Vagina (tissue), 2 donors: Measurements from ENCODE around the gene TSTD1. TPM values are rescaled to one million over a fixed set of nuclear protein-coding genes. Genes with fewer than 3 reads are reported as not detected.
"Not testable (repeated sequence)": the region's sequence is repeated elsewhere in the genome, so short reads cannot be mapped to it uniquely, and the experiment has no call there.

Experiments
- DNase-seq, 2 donors: peaks; one replicate each; pipeline ENCODE4 v3.0.0-alpha.2; 2017; ENCODE audit errors: extremely low spot score in 2 of 2
- H3K27ac ChIP-seq: fragments of 200-600 bp; sonication (generic); one replicate; pipeline ENCODE4 v1.5.1; 2019
- H3K27me3 ChIP-seq: fragments of 200-600 bp; sonication (generic); one replicate; pipeline ENCODE4 v1.5.1; 2019
- H3K36me3 ChIP-seq, 2 donors: fragments of 200-600 bp; sonication (generic); one replicate each; pipeline ENCODE4 v1.5.1; 2017 to 2019
- H3K4me1 ChIP-seq: fragments of 200-600 bp; sonication (generic); one replicate; pipeline ENCODE4 v1.5.1; 2019
- H3K4me3 ChIP-seq, 2 donors: fragments of 200-600 bp; sonication (generic); 1 replicate in 1 of 2; 2 replicates in 1 of 2; pipeline ENCODE4 v1.5.1; 2016 to 2019
- H3K9me3 ChIP-seq: fragments of 200-600 bp; sonication (generic); one replicate; pipeline ENCODE4 v1.5.1; 2019
- CTCF ChIP-seq, 3 experiments: fragments of 450-650 bp in 2 of 3; fragments of 200-600 bp in 1 of 3; sonication (generic) in 1 of 3; IDR thresholded peaks; one replicate each; pipeline ENCODE4 v1.5.1; 2017 to 2019; ENCODE audit warnings: antibody characterized with exemption in 3 of 3, mild to moderate bottlenecking in 2 of 3, moderate library complexity in 2 of 3
- POLR2A ChIP-seq, 2 donors: fragments of 450-650 bp; IDR thresholded peaks; one replicate each; pipeline ENCODE4 v1.6.1; 2017; ENCODE audit warnings: antibody characterized with exemption in 2 of 2, mild to moderate bottlenecking in 2 of 2, moderate library complexity in 2 of 2
- POLR2AphosphoS5 ChIP-seq, 2 donors: sonication (generic); formaldehyde crosslinking; IDR thresholded peaks; one replicate each; pipeline ENCODE4 v1.9.0; 2017; ENCODE audit warnings: antibody characterized with exemption in 2 of 2, mild to moderate bottlenecking in 2 of 2, low read depth in 1 of 2; ENCODE audit not compliant: insufficient read depth in 1 of 2
- intact Hi-C: fragments of 100-400 bp; cut with DNase I; formaldehyde crosslinking; loops from one replicate; pipeline ENCODE4 v1.15.1; 2023
- small RNA-seq: library from RNA; depleted of rRNA; stranded (forward); fragments of <200 nt; gene quantifications from one replicate; pipeline ENCODE3, GENCODE V24; 2016
- total RNA-seq: library from RNA; depleted of rRNA; stranded (reverse); fragments of >200 nt; gene quantifications from one replicate; pipeline ENCODE4 v1.2.3, GENCODE V29; 2016

Gene TSTD1
- total RNA-seq, 1 donor from 2014 or later, result 44.7 TPM

- no peak overlapping the region for H3K27ac ChIP-seq
- DNase-seq, result no peak
- intact Hi-C loops, result loop anchor here (10.0 kb wide), 1 partner anchor 99 kb away; the partner anchor contains the start of gene KLHDC9
- no peaks in the 10 kb centered on the region for H3K27me3 ChIP-seq
- H3K9me3 ChIP-seq, result no peaks in the 10 kb centered on the region
- H3K4me3 ChIP-seq, result no peak overlapping the region
- peaks cover 0 to 19% of the 10 kb centered on the region in 2 donors for H3K36me3 ChIP-seq
- peaks cover 5% of the 10 kb centered on the region for H3K4me1 ChIP-seq
- TF ChIP-seq POLR2AphosphoS5 (IDR thresholded peaks at IDR 0.05; ENCODE audit: insufficient read depth in 1 of 2, low read depth in 1 of 2) (no peak), POLR2A (IDR thresholded peaks at IDR 0.05) (no peak), CTCF (IDR thresholded peaks at IDR 0.05) (no peak)
Observed at GRCh38 chr1:160996178-160996577, 42.6 kb downstream of the TSTD1 start.

- intact Hi-C loops, result loop anchor here (10.0 kb wide), 1 partner anchor 101 kb away; the partner anchor contains the start of gene KLHDC9
- no peak for TF ChIP-seq POLR2AphosphoS5 (IDR thresholded peaks at IDR 0.05; ENCODE audit: insufficient read depth in 1 of 2, low read depth in 1 of 2)
- no peak for TF ChIP-seq CTCF (IDR thresholded peaks at IDR 0.05)
- TF ChIP-seq POLR2A (IDR thresholded peaks at IDR 0.05), result no peak
- Histone ChIP-seq H3K9me3 (no peaks in the 10 kb centered on the region), H3K4me1 (peaks cover 5% of the 10 kb centered on the region), H3K36me3 (peaks cover 0 to 5% of the 10 kb centered on the region in 2 donors), H3K27ac (no peak overlapping the region), H3K27me3 (no peaks in the 10 kb centered on the region), H3K4me3 (no peak overlapping the region)
- no peak for DNase-seq
Observed at GRCh38 chr1:160993544-160994193, 45.1 kb downstream of the TSTD1 start.

GRCh38 chr1:160992036-160992435, 46.7 kb downstream of the TSTD1 start:
- H3K9me3 ChIP-seq, DNase-seq, H3K4me3 ChIP-seq, H3K36me3 ChIP-seq, H3K27me3 ChIP-seq, H3K4me1 ChIP-seq, H3K27ac ChIP-seq: not testable (repeated sequence)
- intact Hi-C loops, result loop anchor here (10.0 kb wide), 1 partner anchor 103 kb away; the partner anchor contains the start of gene KLHDC9

Small RNAs within 50 kb of the gene (small RNA-seq; reads per million reads assigned to genes)
- not detected for gene AL591806.2

Other genes with a start within 250 kb of the TSTD1 start
- 4.7 TPM for gene LY9, start 242.8 kb downstream of the TSTD1 start, total RNA-seq
- 2.0 TPM for gene CD244, start 176.1 kb downstream of the TSTD1 start, total RNA-seq
- 1.5 TPM for gene ITLN1, start 153.8 kb downstream of the TSTD1 start, total RNA-seq
- gene ITLN2, start 84.2 kb downstream of the TSTD1 start, total RNA-seq, result 2.0 TPM
- 178 TPM for gene F11R, start 17.8 kb downstream of the TSTD1 start, total RNA-seq
- 39.0 TPM for gene USF1, start 7.0 kb upstream of the TSTD1 start, total RNA-seq
- 14.5 TPM for gene ARHGAP30, start 30.9 kb upstream of the TSTD1 start, total RNA-seq
- 42.7 TPM for gene NECTIN4, start 50.6 kb upstream of the TSTD1 start, total RNA-seq
- gene KLHDC9, start 59.4 kb upstream of the TSTD1 start, total RNA-seq, result 9.3 TPM
- gene PFDN2, start 79.1 kb upstream of the TSTD1 start, total RNA-seq, result 47.1 TPM
- gene NIT1, start 79.1 kb upstream of the TSTD1 start, total RNA-seq, result 31.7 TPM
- gene DEDD, start 93.7 kb upstream of the TSTD1 start, total RNA-seq, result 42.0 TPM
- 61.1 TPM for gene UFC1, start 115.0 kb upstream of the TSTD1 start, total RNA-seq
- 19.4 TPM for gene USP21, start 120.5 kb upstream of the TSTD1 start, total RNA-seq
- gene PPOX, start 127.5 kb upstream of the TSTD1 start, total RNA-seq, result 16.7 TPM
- 16.2 TPM for gene B4GALT3, start 138.5 kb upstream of the TSTD1 start, total RNA-seq
- 78.3 TPM for gene ADAMTS4, start 160.1 kb upstream of the TSTD1 start, total RNA-seq
- gene NDUFS2, start 163.4 kb upstream of the TSTD1 start, total RNA-seq, result 104 TPM
- 64.8 TPM for gene FCER1G, start 176.3 kb upstream of the TSTD1 start, total RNA-seq
- gene APOA2, start 184.7 kb upstream of the TSTD1 start, total RNA-seq, result not detected
- gene TOMM40L, start 187.1 kb upstream of the TSTD1 start, total RNA-seq, result 15.0 TPM
- gene NR1I3, start 199.2 kb upstream of the TSTD1 start, total RNA-seq, result not detected
- gene PCP4L1, start 219.8 kb upstream of the TSTD1 start, total RNA-seq, result 3.7 TPM